ENCODE measurements around the gene PADI4.

PADI4 gene

DNA sequence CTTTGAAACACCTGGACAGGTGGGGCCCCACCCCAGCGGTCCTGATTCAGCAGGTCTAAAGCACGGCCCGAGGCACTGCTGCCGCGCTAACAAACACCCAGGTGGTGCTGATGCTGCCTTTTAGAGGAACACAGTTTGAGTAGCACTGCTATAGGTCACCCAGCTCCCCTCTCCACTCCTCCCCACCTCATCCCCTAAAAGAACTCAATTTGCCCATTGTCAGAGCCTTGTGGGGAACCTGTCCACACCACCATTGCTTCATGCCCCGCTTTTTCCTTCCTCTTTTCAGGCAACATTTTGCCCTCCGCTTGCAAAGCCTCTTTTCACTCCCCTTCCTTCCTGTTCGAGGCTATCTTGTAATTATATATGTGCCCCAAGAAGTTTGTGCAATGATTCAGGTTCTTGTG, 26.2 kb upstream of the PADI4 start:
- DNase-seq (ENCODE audit: low read depth in 2 of 2): no peak

DNA sequence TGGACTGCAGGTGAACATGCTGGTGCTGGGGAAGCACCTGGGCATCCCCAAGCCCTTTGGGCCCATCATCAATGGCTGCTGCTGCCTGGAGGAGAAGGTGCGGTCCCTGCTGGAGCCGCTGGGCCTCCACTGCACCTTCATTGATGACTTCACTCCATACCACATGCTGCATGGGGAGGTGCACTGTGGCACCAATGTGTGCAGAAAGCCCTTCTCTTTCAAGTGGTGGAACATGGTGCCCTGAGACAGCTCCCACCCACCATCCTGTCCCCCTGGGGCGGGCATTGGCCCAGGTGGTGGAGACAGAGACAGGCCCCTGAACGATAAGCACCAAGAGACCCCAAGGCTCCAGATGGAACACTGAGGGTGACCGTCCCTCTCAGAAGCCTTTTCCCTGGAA, 25.2 kb upstream of the PADI4 start:
- DNase-seq (ENCODE audit: low read depth in 2 of 2): no peak

DNA sequence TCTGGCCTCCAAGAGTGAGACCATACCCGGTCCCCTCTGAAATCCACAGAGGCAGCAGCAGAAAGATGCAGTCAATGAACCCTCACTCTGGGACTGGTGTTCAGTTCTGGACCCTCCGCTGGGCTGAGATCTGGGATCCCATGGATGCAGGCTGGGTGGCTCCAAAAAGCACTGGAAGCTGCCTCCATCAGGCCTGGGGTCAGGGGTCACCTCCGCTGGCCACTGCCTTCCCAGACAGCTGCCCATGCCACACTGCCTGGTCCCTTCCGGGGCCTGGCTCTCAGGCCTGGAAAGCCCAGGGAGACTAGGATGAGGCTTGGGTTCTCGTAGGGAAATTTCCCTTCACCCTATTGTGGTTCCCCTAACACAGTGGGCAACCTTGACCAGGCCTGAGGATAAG, 21.4 kb upstream of the PADI4 start:
- no peak for DNase-seq (ENCODE audit: low read depth in 2 of 2)

GRCh38 chr1:17287130-17287776, 20.7 kb upstream of the PADI4 start:
- DNase-seq (ENCODE audit: low read depth in 2 of 2): no peak

DNA sequence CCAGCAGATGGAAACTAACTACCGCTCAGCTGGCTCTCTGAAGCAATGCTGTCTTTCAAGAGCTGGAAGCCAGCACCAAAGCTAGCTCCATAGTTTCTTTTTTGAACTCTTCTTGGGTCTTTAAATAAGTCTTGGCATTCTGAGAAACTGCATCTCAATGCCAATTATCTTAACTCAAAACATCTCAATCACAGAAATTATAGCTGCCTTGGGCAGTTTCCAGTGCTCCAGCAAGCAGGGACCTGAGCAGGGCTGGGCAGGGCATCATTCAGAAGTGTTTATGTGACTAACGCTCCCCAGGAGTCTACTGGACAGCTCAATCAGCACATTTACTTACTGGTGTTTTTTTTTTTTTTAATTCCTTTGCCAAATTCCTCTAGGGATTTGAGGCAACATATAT, 18.3 kb upstream of the PADI4 start:
- DNase-seq (ENCODE audit: low read depth in 2 of 2): no peak

- no peak for DNase-seq (ENCODE audit: low read depth in 2 of 2)
Observed at GRCh38 chr1:17290553-17290952, 17.4 kb upstream of the PADI4 start.

DNA sequence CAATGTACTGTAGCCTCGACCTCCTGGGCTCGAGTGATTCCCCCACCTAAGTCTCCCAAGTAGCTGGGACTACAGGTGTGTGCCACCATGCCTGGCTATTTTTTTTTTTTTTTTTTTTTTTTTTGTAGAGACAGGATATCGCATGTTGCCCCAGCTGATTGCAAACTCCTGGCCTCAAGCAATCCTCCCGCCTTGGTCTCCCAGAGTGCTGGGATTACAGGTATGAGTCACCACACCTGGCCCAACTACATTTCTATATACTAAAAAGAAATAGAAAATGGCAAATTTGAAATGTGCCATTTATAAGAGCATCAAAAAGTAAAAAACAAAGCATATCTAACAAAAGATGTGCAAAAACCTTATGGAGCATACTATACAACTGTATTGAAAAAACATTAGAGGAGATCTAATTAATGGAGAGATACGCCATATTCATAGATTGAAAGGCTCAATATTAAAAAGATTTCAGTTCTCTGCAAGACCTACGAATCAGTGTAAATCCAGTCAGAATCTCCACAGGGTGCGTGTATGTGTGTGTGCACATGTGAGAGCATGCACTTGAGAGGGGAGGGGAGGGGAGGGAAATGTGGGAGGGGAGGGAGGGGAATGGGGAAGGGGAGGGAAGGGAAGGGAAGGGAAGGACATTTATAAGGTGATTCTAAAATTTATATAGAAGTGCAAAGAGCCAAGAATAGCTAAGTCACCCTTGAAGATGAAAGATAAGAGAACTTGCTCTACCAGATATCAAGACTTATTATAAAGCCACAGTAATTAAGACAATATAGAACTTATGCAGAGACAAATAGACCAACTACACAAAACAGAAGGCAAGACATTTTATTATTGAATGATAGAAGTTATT, 15.5 kb upstream of the PADI4 start:
- DNase-seq (ENCODE audit: low read depth in 2 of 2): no peak

DNA sequence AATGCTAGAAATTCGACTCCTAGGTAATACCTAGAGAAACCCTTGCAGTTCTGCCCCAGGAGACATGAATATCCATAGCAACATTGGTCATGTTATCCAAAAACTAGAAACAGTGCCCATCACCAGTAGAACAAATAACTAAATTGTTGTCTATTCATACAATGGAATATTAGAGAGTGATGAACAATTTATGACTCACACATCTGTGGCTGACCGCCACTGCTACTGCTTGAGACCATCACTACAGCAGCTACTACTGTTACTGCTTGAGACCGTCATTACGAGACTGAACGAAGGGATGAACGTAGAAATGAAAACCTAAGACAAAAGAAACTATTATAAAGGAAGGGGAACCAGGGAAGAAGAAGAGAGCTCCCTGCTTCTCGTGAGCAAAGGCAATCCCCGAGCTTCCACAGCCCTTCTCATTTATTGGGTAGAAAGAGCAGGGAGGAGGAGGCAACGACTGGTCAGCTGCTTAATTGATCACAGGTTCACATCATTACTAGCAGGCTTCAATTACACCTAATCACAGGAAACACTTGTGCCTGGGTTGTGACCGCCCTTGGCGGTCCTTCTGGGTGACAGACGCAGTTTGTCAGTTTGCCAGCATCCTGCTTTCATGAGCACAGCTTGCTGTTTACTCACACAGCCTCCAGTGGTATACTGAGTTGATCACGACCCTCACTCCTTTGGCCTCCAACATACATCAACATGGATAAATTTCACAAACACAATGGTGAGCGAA, 14.1 kb upstream of the PADI4 start:
- DNase-seq (ENCODE audit: low read depth in 2 of 2): no peak

DNA sequence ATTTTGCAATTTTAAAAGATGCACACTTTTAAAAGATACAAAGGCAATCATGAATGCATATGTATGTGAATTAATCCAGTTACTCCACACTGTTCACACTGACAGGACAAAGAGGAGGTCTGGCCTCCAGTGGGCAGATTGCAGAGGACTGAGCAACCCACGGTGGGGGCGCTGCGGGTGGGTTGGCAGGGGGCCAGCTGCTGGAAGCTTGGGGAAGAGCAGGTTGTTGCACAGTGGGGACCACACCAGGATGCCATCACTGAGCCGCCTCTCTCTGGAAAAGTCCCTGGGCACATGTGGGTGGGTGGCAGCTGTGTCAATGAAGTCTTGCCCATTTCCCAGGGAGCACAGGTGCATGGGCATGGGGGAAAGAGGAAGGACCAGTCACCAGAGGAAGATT, 12.7 kb upstream of the PADI4 start:
- no peak for DNase-seq (ENCODE audit: low read depth in 2 of 2)

DNA sequence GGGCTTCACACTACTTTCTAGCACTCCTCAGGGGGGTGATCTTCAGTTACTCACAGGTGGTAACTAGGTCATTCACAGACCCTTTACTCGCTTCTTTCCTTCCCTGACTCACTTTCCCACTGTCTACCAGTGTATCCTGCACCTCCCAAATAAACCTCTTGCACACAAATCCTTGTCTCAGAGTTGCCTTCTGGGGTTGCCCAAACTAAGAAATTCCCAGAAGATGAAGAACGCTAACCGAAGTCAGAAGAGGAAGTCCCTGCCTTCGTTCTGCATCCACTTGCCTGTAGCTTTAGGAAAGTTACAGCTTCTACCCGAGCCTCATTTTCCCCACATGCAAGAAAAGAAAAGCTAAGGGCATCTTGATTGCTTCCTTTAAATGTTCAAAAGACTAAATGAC, 11.9 kb upstream of the PADI4 start:
- DNase-seq (ENCODE audit: low read depth in 2 of 2): no peak

DNA sequence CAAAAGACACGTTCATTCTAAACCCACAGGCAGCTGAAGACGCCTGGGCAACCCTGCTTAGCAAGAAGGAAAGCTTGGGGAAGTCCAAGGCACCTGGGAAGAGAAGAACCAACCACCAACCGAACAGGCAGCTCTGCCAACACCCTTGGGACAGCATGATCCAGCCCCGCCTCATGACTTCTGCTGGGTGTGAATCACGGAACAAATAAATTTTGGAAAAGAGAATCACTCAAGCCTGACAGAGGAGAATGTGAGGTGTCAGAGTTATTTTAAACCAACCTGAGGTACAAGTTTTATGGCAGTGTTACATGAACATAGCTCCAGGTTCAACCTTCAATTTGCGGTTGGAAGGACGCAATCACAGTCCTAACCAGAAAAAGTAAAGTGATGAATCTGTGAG, 10.0 kb upstream of the PADI4 start:
- DNase-seq (ENCODE audit: low read depth in 2 of 2): no peak

DNA sequence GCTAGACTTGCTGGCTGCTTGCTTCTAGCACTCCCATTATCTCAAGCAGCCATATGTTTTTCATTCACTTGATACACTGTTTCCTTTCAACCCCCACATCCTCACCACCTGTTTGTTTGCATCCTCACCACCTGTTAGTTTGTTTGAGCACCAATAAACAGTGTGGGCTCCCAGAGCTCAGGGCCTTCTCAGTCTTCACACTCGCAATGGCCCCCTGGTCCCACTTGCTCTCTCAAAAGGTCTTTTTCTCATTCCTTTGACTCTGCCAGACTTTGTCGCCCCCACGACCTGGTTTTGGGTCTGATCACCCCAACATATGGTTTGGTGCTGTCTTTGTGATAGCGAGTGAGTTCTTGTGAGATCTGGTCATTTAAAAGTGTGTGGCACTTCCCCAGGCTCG, 6.2 kb upstream of the PADI4 start:
- no peak for DNase-seq (ENCODE audit: low read depth in 2 of 2)

GRCh38 chr1:17304151-17304825, 3.7 kb upstream of the PADI4 start:
- DNase-seq (ENCODE audit: low read depth in 2 of 2): no peak

- no peak for DNase-seq (ENCODE audit: low read depth in 2 of 2)
Observed at GRCh38 chr1:17304826-17305175, 3.2 kb upstream of the PADI4 start.

- DNase-seq (ENCODE audit: low read depth in 2 of 2): no peak
Observed at GRCh38 chr1:17305576-17306095, 2.4 kb upstream of the PADI4 start.

- DNase-seq (ENCODE audit: low read depth in 2 of 2): no peak
Observed at GRCh38 chr1:17306407-17306806, 1.6 kb upstream of the PADI4 start.

DNA sequence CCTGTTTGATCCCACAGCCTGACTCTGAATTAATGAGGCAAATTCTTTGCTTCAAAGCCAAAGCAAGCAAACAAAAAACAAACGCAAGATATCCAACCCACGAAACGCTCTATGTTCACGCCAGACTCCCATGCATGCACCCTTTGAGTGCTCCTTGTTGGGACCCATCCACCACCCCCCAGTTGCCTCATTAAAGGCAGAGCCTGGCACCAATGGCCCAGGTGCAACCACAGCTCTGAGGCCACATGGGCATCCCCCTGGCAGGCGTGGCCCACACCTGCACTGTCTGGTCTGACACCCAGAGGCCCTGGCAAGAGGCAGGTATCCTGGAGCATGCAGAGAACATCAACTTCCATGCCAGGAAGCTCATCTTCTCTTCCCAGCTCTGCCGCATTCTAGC, 1.1 kb upstream of the PADI4 start:
- DNase-seq (ENCODE audit: low read depth in 2 of 2): no peak

GRCh38 chr1:17307329-17307728, 668 bp upstream of the PADI4 start:
- DNase-seq (ENCODE audit: low read depth in 2 of 2): no peak

- no peak for DNase-seq (ENCODE audit: low read depth in 2 of 2)
Observed at GRCh38 chr1:17308593-17308992, 596 bp downstream of the PADI4 start.

- no peak for DNase-seq (ENCODE audit: low read depth in 2 of 2)
Observed at GRCh38 chr1:17309426-17310067, 1.6 kb downstream of the PADI4 start.

- DNase-seq (ENCODE audit: low read depth in 2 of 2): no peak
Observed at GRCh38 chr1:17310068-17310640, 2.2 kb downstream of the PADI4 start.

All from stimulated activated CD8-positive, alpha-beta memory T cell treated with anti-CD3 and anti-CD28 coated beads, Interleukin-2, amount 100 ng/mL, for 1 hour (primary cell).